OCI-LY7 (cell line): ENCODE results near the gene CCDC152. TPM values are rescaled to one million over a fixed set of nuclear protein-coding genes. Genes with fewer than 3 reads are reported as not detected.

Experiments used
- BruUV-seq: library from RNA; stranded (reverse); fragments of 400-500 nt; replicated peaks from 2 replicates; lab custom pipeline; 2021; lab: Mats Ljungman, UMichigan
- CTCF ChIA-PET: fragments of 300-600 bp; sonication (Branson Sonifier 250); formaldehyde crosslinking; loops from one replicate; lab custom pipeline; 2022; ENCODE audit warnings: antibody characterized with exemption; ENCODE audit not compliant: unreplicated experiment; lab: Charles Lee
- POLR2A ChIA-PET: fragments of 300-600 bp; sonication (Branson Sonifier 250); formaldehyde crosslinking; loops from one replicate; lab custom pipeline; 2022; ENCODE audit warnings: antibody characterized with exemption; lab: Charles Lee
- DNase-seq: peaks from one replicate; pipeline ENCODE4 v3.0.0-alpha.2; 2015; ENCODE audit warnings: low spot score
- H2AFZ ChIP-seq: fragments of 200-600 bp; sonication (generic), shearing (Covaris generic); 2 replicates; pipeline ENCODE4 v1.6.1; 2014; ENCODE audit warnings: mild to moderate bottlenecking, antibody characterized with exemption, low read length, moderate library complexity
- H3K27ac ChIP-seq: fragments of 200-600 bp; sonication (generic); 2 replicates; pipeline ENCODE4 v1.5.1; 2014; ENCODE audit warnings: mixed run types, low read depth, mild to moderate bottlenecking, moderate library complexity, low read length, inconsistent platforms; ENCODE audit not compliant: poor library complexity, severe bottlenecking
- H3K36me3 ChIP-seq: fragments of 200-600 bp; sonication (generic); 2 replicates; pipeline ENCODE4 v1.6.1; 2014; ENCODE audit warnings: mild to moderate bottlenecking, antibody characterized with exemption, low read length, moderate library complexity, mixed read lengths; ENCODE audit not compliant: insufficient read depth
- H3K4me1 ChIP-seq: fragments of 200-600 bp; sonication (generic); 2 replicates; pipeline ENCODE4 v1.5.1; 2014; ENCODE audit warnings: mild to moderate bottlenecking, low read length; ENCODE audit not compliant: insufficient read depth, poor library complexity, severe bottlenecking
- H3K4me2 ChIP-seq: fragments of 200-600 bp; sonication (generic); 2 replicates; pipeline ENCODE4 v1.6.1; 2014; ENCODE audit warnings: mild to moderate bottlenecking, low read length
- H3K4me3 ChIP-seq: fragments of 200-600 bp; sonication (generic); 2 replicates; pipeline ENCODE4 v1.5.1; 2014; ENCODE audit warnings: mild to moderate bottlenecking, low read depth, low read length; ENCODE audit not compliant: poor library complexity, severe bottlenecking
- H3K79me2 ChIP-seq: fragments of 200-600 bp; sonication (generic); 2 replicates; pipeline ENCODE4 v1.6.1; 2016; ENCODE audit warnings: low read depth, mild to moderate bottlenecking, low read length, moderate library complexity, mixed read lengths; ENCODE audit not compliant: insufficient read depth
- H3K9me2 ChIP-seq: fragments of 200-600 bp; sonication (generic); 2 replicates; pipeline ENCODE4 v1.6.1; 2016; ENCODE audit warnings: mild to moderate bottlenecking, low read length, mixed read lengths; ENCODE audit not compliant: insufficient read depth
- H3K9me3 ChIP-seq: fragments of 200-600 bp; sonication (generic); 2 replicates; pipeline ENCODE4 v1.6.1; 2014; ENCODE audit warnings: mild to moderate bottlenecking, mixed run types, low read length, mixed read lengths
- H4K20me1 ChIP-seq: fragments of 200-600 bp; sonication (generic); 2 replicates; pipeline ENCODE4 v1.6.1; 2014; ENCODE audit warnings: mild to moderate bottlenecking, antibody characterized with exemption, low read length, moderate library complexity, mixed read lengths; ENCODE audit not compliant: insufficient read depth
- EZH2phosphoT487 ChIP-seq: fragments of 200-600 bp; sonication (generic); IDR thresholded peaks from 2 replicates; pipeline ENCODE4 v1.6.1; 2018; ENCODE audit warnings: low read depth, borderline replicate concordance, mild to moderate bottlenecking, mixed run types, antibody characterized with exemption, low read length, moderate library complexity, mixed read lengths
- intact Hi-C: fragments of 100-400 bp; cut with micrococcal nuclease; formaldehyde crosslinking; loops from one replicate; pipeline ENCODE4 v1.10.0; 2022; ENCODE audit not compliant: unreplicated experiment
- total RNA-seq, 2 experiments: library from RNA; depleted of rRNA in 1 of 2; stranded (reverse); fragments of >200 nt in 1 of 2; shearing (Covaris generic) in 1 of 2; gene quantifications; 2 replicates each; pipeline ENCODE4 v1.2.3, GENCODE V29; 2014 to 2022
- TF ChIP-seq, protein P1 (sequence below): fragments of 200-600 bp; sonication (generic); conservative IDR thresholded peaks from 2 replicates; pipeline ENCODE4 v1.5.1; 2014; ENCODE audit warnings: mild to moderate bottlenecking, antibody characterized with exemption, low read length, moderate library complexity, mixed read lengths

Gene CCDC152
- total RNA-seq, 2 experiments from 2014 or later: not detected

DNA sequence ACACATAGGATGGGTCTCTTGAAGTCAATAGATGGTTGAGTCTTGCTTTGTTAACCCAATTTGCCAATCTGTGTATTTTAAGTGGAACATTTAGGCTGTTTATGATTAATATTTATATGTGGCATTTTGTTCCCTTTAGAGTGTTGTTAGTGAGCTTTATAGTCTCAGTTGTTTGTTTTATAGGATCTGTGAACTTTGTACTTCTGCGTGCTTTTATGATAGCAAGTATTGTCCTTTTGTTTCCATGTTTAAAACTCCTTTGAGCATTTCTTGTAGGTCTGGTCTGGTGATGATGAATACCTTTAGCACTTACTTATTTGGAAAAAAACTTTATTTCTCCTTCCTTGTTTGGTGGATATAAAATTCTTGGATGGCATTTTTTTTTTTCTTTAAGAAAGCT lies 31.2 kb downstream of the CCDC152 start:
- TF ChIP-seq, protein P1, sequence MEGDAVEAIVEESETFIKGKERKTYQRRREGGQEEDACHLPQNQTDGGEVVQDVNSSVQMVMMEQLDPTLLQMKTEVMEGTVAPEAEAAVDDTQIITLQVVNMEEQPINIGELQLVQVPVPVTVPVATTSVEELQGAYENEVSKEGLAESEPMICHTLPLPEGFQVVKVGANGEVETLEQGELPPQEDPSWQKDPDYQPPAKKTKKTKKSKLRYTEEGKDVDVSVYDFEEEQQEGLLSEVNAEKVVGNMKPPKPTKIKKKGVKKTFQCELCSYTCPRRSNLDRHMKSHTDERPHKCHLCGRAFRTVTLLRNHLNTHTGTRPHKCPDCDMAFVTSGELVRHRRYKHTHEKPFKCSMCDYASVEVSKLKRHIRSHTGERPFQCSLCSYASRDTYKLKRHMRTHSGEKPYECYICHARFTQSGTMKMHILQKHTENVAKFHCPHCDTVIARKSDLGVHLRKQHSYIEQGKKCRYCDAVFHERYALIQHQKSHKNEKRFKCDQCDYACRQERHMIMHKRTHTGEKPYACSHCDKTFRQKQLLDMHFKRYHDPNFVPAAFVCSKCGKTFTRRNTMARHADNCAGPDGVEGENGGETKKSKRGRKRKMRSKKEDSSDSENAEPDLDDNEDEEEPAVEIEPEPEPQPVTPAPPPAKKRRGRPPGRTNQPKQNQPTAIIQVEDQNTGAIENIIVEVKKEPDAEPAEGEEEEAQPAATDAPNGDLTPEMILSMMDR: no peak
- no peak for TF ChIP-seq EZH2phosphoT487
- no peak overlapping the region for H3K4me3 ChIP-seq
- BruUV-seq: no TSS peak
- intact Hi-C loops: no loop called here
- CTCF ChIA-PET: no interaction called here
- 0 out of 2 replicates have a peak, but pooled peaks cover 12% of the 10 kb centered on the region for H3K9me3 ChIP-seq
- no peak for DNase-seq
- no peaks in the 10 kb centered on the region for H3K4me1 ChIP-seq
- H4K20me1 ChIP-seq: no peaks in the 10 kb centered on the region
- no peak overlapping the region for H2AFZ ChIP-seq
- H3K27ac ChIP-seq: no peak overlapping the region
- POLR2A ChIA-PET: no interaction called here
- no peaks in the 10 kb centered on the region for H3K79me2 ChIP-seq
- no peak overlapping the region for H3K4me2 ChIP-seq
- H3K9me2 ChIP-seq: no peaks in the 10 kb centered on the region
- H3K36me3 ChIP-seq: no peaks in the 10 kb centered on the region

DNA sequence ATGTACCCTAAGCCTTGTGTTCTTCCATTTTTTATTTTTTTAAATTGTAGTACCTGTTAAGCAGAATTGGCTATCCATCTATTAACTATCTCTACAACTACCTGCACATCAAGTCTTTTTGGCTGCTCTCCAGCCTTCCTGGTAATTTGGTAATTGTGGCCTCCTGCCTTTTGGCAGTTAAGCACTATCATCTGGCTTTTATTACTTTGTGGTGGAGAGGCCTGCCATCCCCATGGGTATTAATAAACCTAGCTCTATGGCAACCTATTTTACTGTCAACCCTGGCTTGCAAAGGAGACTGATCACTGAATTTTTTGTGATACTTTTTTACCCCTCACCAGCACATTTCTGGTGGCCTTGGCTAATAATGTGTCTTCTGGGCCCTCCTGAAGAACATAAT lies 34.5 kb downstream of the CCDC152 start:
- BruUV-seq: no TSS peak
- Histone ChIP-seq H3K36me3 (no peaks in the 10 kb centered on the region), H4K20me1 (no peaks in the 10 kb centered on the region), H3K4me2 (no peak overlapping the region), H3K79me2 (no peaks in the 10 kb centered on the region), H3K27ac (no peak overlapping the region), H2AFZ (no peak overlapping the region), H3K4me3 (no peak overlapping the region), H3K4me1 (no peaks in the 10 kb centered on the region), H3K9me2 (no peaks in the 10 kb centered on the region), H3K9me3 (0 out of 2 replicates have a peak, but pooled peaks cover 5% of the 10 kb centered on the region)
- POLR2A ChIA-PET: interaction anchor here (0.6 kb wide), 1 partner anchor 762 kb away, joined by 3 read pairs; no protein-coding TSS in a partner anchor
- CTCF ChIA-PET: no interaction called here
- no peak for TF ChIP-seq EZH2phosphoT487
- TF ChIP-seq, protein P1: no peak
- intact Hi-C loops: no loop called here
- no peak for DNase-seq
